ENCODE measurements around the gene RASSF9.

DNA sequence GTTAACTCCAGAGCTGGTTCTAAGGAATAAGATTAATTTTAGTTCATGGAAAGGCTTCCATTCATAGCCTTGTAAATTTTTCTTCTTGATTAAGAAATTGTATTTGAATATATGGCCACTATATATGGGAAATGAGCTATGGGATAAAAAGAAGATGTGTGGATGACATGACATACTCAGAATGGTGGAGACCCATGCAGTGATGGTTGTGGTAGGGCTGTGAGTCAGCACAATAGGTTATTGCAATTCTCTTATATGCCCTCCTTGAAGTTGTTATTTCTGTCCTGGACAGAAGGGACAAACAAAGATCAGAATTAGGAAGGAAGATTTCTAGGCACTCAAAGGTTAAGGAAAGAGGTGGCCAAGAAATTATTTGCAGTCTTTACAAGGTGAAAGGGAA, 21.5 kb downstream of the RASSF9 start:
- TF ChIP-seq, protein P1, sequence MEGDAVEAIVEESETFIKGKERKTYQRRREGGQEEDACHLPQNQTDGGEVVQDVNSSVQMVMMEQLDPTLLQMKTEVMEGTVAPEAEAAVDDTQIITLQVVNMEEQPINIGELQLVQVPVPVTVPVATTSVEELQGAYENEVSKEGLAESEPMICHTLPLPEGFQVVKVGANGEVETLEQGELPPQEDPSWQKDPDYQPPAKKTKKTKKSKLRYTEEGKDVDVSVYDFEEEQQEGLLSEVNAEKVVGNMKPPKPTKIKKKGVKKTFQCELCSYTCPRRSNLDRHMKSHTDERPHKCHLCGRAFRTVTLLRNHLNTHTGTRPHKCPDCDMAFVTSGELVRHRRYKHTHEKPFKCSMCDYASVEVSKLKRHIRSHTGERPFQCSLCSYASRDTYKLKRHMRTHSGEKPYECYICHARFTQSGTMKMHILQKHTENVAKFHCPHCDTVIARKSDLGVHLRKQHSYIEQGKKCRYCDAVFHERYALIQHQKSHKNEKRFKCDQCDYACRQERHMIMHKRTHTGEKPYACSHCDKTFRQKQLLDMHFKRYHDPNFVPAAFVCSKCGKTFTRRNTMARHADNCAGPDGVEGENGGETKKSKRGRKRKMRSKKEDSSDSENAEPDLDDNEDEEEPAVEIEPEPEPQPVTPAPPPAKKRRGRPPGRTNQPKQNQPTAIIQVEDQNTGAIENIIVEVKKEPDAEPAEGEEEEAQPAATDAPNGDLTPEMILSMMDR (IDR thresholded peaks at IDR 0.05; ENCODE audit: insufficient read depth, low read depth, low read length), result no peak
- no peak for TF ChIP-seq EZH2 (IDR thresholded peaks at IDR 0.05; ENCODE audit: insufficient read depth, low read length)
